HG02642 (cell line): ENCODE results near the gene KPNA3.
A peak's percentile ranks its signal among the peaks of the same experiment; 100 is the strongest.
"Not testable (repeated sequence)": the region's sequence is repeated elsewhere in the genome, so short reads cannot be mapped to it uniquely, and the experiment has no call there.

Experiments
- ATAC-seq: cut with Tn5 transposase; IDR thresholded peaks from one replicate; pipeline ENCODE4 v1.9.1; 2021; ENCODE audit warnings: mild to moderate bottlenecking; ENCODE audit not compliant: unreplicated experiment, poor library complexity

KPNA3 gene

DNA sequence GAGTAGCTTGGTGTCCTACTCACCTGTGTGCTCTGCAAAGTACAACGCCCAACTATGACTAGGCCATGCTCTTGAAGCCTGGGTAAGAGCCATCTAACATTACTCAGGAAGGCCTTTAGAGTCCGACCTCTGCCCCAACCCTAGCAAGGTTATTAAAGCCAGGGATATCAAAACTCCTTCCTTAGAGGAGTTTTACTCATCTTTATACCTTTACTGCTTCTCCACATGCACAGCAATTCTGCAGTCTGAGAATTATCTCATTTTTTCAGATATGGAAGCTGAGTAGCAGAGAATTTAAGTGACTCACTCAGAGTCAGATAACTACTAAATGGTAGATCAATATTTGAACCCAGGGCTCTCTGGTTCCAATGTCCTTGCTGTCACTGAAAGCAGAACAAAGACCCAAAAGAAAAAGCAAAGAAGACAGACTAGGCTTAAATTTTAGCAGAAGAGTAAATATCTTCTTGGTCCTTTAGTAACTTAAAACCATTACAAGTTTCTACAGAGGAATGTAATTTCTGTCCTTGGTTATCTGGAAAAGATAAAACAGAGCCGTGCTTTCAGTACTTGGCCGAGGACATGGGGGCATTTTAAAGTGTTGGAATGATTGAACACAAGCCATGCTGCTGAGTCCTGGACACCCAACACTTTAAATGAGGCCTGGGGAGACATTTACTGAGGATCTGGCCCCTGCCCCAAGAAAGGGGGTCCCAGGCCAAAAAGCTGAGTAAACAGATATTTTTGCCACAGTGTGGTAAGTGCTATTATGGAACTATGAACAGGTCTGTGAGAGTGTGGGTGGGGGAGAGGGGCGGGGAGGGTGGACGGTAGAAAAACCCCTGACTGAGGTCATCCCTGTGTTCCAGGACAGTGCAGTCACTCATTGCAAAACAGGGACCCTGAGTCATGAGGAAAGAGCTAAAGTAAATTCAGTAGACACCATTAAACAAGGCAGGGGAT, 18.4 kb upstream of the KPNA3 start:
- no peak for ATAC-seq

DNA sequence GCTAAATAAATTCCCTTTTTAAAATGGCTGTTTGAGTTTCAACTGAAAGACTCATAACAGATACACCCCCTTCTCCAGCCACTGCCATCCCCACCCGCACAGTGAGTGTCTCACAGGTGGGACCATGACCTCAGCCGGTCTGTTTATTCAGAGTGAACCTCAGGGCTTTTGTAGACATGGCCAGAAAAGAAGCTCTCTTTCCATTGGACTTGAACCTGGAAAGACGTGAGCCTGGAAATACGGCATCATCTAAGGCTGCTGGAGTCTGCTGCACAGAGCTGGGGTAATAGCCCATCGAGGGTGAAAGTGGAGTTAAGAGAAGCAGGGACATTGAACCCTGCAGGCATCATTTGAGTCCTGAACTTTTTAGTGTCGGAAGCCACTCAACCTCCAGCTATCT, 15.2 kb upstream of the KPNA3 start:
- no peak for ATAC-seq

DNA sequence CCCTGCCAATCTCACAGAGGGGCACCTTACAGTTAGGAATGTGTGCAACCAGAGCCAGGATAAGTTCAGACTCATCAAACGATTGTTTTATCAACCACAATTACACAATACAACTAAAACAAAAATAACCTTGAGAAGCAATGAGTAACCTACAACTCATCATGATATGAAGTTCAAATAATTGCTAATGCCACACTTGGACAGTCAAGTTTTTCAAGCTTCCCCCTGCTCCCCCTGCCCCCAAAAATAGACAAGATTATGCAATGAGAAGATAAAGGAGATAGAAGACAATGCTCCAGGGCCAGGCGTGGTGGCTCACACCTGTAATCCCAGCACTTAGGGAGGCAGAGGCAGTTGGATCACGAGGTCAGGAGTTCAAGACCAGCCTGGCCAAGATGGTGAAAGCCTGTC, 13.6 kb upstream of the KPNA3 start:
- no peak for ATAC-seq

DNA sequence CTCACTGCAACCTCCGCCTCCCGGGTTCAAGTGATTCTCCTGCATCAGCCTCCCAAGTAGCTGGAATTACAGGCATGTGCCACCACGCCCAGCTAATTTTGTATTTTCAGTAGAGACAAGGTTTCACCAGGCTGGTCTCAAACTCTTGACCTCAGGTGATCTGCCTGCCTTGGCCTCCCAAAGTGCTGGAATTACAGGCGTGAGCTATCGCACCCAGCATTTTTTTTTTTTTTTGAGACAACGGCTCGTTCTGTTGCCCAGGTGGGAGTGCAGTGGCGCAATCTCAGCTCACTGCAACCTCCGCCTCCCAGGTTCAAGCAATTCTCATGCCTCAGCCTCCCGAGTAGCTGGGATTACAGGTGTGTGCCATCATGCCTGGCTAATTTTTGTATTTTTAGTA, 10.6 kb upstream of the KPNA3 start:
- ATAC-seq: not testable (repeated sequence)

DNA sequence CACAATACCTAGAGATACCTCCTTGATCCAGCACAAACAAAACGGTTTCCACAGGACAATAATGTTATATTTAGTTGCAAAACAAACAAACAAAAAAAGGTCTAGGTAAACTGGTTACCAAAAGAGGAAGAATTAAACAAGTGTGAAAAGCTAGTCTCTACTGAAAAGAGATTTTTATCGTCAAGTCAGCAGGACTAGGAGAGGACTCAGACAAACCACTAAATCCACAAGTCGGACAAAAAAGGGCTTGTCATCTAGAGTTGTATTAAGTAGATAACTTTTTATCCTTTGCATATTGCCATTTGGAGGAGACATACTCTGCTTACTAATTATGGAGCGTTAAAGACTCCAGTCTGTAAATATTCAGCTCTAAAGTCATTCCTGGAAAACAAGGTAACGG, 9.9 kb upstream of the KPNA3 start:
- no peak for ATAC-seq

DNA sequence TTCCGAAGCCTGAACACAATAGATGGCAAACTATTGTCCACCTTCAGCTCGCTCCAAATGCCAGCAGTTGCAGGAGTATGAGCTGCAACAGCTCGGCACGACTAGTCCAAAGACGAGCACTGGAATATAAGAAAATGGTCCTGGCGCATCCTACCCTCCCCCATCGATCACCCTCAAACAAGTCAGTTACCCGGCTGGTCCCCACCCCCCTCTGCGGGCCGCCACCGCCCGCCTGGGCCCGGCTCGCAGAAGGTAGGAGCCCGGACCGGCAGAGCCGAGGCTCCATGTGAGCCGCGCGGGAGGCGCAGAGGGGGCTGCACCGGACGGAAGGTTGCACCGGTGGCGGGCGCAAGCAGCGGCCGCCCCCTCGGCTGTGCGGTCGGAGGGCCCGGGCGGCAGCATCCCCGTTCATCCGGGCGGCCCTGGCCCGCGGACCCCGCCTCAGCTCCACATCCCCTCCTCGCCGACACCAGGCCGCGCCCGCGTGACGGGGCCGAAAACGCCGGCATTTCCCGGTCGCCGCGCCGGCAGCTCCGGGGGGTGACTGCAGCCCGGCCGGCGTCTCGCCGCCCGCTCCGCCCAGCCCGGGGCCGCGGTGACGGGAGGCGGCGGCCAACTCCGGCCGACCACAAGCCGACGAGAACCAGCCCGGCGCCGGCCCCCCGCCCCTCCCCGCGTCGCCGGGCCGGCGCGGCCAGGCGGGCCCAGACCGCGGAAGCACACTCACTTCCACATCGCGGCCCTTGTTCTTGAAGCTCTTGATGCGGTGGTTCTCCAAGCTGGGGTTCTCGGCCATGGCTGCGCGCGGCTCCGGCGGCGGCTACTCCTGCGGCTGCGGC, 552 bp downstream of the KPNA3 start:
- peak; percentile 30 for ATAC-seq

DNA sequence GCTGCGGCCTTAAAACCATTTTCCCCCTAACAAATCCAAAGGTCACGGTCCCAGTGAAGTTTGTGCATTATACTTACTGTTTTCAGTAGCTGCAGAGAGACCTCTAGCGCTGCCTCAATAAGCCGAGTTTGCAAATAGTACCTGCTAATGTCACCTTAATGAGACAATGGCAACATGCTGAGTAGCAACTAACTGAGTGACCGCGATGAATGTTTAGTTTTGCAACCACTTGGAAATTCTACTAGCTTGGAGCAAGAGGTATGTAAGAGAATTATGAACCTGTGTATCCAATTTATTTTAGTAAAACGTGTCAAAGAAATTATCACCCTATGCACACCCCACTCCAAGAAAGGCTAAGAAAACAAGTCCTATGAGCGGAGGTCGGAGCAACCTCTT, 1.2 kb downstream of the KPNA3 start:
- no peak for ATAC-seq

DNA sequence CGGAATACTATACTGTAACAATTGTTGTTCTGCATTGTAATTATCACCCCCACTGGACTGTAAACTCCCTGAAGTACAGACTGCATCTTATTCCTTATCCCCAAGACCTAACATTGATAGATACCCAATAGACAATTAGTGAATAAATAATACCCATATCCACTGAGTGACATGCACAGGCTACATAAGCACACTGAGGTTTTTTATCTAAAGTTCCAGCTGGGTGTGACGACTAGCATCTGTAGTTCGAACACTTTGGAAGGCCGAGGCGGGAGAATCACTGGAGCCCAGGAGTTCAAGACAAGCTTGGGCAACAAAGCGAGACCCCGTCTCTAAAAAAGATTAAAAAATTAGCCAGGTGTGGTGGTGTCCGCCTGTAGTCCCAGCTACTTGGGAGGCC, 2.5 kb downstream of the KPNA3 start:
- ATAC-seq: no peak

DNA sequence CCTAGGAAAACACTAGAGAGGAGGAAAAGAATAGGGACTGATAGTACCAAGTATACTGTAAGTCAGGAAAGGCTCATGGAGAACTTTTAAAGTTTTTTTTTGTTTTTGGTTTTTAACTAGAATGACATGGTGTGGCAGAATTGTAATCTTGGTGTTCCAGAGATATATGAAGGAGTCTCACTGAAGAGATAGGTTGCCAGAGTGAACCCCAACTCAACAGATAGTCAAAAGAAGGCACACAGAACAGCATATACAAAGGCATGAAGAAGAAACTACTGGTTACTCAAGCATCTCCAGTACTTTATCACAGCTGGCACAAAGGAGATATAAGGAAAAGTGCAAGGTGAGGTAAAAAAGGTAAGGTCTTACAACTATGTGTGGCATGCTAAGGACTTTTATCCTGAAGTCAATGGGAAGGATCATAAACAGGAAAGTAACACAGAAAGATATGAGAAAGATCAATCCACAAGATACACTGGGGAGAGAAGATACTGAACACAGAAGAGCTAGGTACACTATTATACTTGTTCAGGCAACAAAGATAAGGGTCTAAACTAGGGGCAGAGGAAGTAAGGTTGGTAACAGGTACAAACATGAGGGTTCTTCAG, 6.0 kb downstream of the KPNA3 start:
- no peak for ATAC-seq

DNA sequence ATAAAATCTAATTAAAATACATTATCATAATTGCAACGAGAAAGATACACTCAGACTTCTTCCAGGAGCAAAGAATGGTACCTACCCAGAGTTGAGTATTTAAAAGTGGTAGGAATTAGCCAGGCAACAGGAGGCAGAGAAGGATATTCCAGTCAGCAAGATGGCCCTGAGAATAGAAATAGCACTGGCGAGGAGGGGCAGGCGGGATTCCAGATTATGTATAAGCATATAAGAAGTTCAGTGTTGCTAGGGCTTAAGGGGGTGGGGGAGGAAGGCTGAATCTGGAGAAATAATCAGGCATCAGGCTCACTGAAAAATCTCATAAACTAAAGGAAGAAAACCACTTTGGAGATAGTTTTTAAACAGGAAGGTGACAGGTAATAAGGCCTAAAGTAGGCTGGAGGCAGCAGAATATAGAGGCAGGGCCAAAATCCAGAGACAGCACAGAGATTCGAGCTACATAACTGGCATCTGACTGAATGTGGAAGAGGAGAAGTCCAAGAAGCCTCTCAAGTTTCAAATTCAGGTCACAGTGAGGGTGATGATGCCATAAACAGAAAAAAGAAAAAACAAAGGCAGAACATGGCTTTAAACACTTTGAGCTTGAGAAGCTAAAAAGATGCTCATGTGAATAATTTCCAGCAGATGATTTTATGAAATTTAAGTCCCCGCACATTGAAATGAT, 7.5 kb downstream of the KPNA3 start:
- ATAC-seq: no peak

DNA sequence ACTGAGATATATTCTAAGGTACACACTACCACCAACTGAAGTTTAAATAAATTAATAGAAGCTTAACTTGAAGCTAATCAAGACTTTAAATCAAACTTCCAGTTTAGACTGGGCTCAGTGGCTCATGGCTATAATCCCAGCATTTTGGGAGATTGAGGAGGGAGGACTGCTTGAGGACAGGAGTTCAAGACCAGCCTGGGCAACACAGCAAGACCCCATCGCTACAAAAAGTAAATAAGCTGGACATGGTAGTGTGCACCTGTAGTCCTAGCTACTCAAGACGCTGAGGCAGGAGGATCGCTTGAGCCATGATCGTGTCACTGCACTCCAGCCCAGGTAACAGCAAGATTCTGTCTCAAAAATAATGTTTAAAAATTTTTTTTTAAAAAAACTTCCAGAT, 8.6 kb downstream of the KPNA3 start:
- ATAC-seq: no peak

DNA sequence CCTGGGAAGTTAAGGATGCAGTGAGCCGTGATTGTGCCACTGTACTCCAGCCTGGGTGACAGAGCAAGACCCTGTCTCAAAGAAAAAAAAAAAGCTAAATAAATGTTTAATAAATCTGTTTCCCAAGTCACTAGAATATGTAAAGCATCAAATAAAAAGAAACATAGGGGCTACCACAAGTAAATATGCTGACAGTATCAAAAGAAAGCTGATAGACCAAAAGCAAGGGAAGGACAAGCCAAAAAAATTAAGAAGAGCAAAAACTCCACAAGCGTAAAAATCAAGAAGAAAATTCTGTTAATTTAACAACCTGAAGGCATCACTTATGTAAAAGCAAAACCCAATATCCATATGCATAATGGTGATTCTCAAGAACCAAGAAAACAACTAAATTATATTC, 9.7 kb downstream of the KPNA3 start:
- ATAC-seq: no peak

DNA sequence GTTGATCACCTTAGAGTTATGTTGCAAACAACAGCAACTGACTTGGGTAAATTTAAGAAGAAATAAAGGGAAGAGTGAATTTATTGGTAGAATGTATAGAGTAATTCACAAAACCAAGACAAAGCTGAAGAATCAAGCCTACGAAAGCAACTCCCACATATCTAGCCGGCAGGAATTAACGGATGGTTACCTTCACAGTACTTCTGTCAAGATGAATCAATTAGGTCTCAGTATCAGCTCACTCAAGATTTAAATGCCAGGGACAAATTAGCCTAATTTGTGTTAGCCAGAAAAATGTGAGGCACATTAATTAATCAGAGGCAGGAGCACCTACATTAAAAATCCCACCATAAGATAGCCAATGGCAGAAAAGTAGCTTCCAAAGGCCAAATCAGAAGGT, 10.7 kb downstream of the KPNA3 start:
- ATAC-seq: no peak

DNA sequence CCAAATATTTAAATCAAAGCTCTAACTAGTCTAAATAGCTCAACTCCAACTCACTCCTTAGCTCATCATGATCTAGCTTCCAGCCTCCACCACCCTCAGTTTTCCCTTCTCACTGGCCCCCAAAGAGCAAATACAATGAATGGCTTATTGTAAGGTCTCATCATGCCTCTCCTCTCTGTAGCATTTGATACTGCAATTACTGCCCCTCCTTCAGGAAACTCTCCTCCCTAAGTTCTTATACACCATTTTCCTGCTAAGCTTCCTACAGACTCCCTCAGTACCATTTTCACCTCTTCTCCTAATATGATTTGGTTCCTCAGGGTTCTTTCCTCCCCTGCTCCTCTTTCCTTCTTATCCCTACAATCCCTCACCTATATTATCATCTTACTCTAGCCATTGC, 12.8 kb downstream of the KPNA3 start:
- no peak for ATAC-seq

DNA sequence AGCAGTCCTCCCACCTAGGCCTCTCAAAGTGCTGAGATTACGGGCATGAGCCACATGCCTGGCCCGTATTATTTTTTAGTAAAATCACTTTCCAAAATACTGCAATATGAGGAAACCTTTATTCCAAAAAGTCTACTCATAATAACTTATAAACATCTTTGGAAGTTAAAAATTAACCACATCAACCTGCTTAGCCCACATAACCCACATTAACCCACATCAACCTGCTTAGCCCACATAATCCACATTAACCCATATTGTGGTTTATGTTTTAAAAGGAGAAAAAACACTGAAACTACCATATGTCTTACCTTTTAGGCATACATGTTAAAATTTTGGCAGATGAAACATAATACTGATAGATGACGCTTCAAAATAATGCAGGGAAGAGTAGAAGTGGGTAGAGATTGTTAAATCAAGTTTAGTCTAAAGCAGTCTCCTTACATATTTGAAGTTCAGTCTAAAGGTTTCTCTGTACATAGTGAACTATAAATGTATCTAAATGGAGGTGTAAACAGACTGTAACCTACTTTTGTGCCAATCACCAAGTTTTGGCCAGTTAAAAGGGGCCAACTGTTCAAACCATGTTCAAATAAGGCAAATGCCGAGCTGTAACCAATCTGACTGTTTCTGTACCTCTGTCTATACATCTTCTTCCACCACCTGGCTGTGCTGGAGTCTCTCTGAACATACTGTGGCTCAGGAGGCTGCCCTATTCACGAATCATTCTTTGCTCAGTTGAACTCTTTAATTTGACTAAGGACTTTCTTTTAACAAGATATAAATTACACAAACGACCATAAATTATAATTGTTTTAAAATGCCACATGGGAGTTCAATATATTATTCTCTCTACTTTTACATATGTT, 14.5 kb downstream of the KPNA3 start:
- no peak for ATAC-seq

DNA sequence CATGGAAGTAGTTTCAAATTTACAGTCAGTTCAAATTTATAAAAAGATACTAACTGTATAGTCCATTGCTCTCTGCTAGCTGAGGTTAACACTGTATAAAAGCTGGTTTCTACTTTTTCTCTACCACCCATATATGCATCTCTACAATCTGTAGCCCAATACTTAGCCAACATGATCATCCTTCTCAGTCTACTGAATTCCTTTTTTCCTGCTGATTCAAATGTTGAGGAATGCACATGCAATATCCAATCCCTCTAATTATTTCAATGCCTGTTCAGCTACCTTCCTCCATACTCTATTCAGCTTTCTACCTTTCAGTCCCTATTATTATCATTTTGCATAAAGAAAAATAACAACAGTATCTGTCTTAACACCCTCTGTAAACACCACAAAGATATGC, 15.6 kb downstream of the KPNA3 start:
- no peak for ATAC-seq

DNA sequence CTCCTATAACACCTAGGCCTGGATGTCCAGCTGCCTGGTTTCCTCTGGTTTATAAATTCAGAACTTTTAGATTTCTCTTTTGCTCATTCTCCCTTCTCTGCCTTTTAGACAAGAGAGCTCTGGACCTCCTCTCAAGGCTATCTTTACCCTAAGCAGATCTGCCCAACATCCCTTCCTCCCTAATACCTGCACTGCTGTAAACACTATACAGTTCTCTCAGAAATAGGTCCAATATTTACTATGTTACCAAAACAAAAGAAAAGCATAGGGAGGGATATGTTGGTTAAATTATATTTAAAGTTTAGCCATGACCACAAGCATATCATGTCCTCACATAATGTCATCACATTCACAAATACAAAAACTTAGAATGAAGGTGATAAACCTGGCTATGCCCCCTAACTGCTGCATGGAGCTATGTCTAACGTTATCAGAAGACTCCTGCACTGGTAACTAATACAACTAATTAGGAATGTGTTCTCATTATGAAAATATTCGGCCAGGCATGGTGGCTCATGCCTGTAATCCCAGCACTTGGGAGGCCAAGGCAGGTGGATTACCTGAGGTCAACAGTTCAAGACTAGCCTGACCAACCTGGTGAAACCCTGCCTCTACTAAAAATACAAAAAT, 18.0 kb downstream of the KPNA3 start:
- ATAC-seq: no peak

DNA sequence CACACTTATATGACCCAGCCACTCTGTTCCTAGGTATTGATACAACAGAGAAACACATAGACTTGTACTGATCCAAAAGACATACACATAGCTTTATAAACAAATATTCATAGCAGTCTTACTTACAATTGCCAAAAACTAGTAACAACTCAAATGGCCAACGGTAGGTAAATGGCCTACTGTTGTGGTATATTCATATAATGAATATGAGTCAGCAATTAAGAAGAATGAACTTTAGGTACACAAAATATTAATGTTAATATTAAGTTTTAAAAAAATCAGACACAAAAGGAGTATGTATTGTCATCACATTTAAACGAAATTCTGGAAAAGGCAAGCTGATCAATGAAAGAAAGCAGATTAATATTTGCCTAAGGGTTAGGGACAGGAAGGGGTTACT, 19.7 kb downstream of the KPNA3 start:
- no peak for ATAC-seq

DNA sequence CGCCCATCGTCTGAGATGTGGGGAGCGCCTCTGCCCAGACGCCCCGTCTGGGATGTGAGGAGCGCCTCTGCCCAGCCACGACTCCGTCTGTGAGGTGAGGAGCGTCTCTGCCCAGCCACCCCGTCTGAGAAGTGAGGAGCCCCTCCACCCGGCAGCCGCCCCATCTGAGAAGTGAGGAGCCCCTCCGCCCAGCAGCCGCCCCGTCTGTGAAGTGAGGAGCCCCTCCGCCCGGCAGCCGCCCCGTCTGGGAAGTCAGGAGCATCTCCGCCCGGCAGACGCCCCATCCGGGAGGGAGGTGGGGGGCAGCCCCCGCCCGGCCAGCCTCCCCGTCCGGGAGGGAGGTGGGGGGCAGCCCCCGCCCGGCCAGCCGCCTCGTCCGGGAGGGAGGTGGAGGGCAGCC, 30.7 kb downstream of the KPNA3 start:
- not testable (repeated sequence) for ATAC-seq
